Jurkat, Clone E6-1 (cell line): Measurements from ENCODE around the gene L3MBTL4.
A peak's percentile ranks its signal among the peaks of the same experiment; 100 is the strongest.

Experiments
- DNase-seq: peaks from one replicate; pipeline ENCODE4 v3.0.0-alpha.2; 2011; ENCODE audit warnings: low read depth, low spot score
- H3K4me3 ChIP-seq: 2 replicates; pipeline ENCODE4 v1.5.1; 2011; ENCODE audit warnings: mild to moderate bottlenecking, low read length, control low read depth, moderate library complexity

The L3MBTL4 gene

GRCh38 chr18:6023551-6023950 lies 391.2 kb downstream of the L3MBTL4 start:
- H3K4me3 ChIP-seq, result no peak overlapping the region
- no peak for DNase-seq

GRCh38 chr18:6022845-6023244 lies 391.9 kb downstream of the L3MBTL4 start:
- H3K4me3 ChIP-seq, result no peak overlapping the region
- DNase-seq, result no peak

GRCh38 chr18:6022074-6022444 lies 392.7 kb downstream of the L3MBTL4 start:
- DNase-seq, result peak; percentile 5
- H3K4me3 ChIP-seq, result no peak overlapping the region

- no peak overlapping the region for H3K4me3 ChIP-seq
- DNase-seq, result no peak
Measured at GRCh38 chr18:6021306-6022073, 393.2 kb downstream of the L3MBTL4 start.

- DNase-seq, result no peak
- no peak overlapping the region for H3K4me3 ChIP-seq
Measured at GRCh38 chr18:6018671-6019070, 396.0 kb downstream of the L3MBTL4 start.

- H3K4me3 ChIP-seq, result no peak overlapping the region
- no peak for DNase-seq
Measured at GRCh38 chr18:6017171-6017570, 397.5 kb downstream of the L3MBTL4 start.

GRCh38 chr18:6015364-6015763 lies 399.3 kb downstream of the L3MBTL4 start:
- DNase-seq, result no peak
- no peak overlapping the region for H3K4me3 ChIP-seq

- H3K4me3 ChIP-seq, result no peak overlapping the region
- no peak for DNase-seq
Measured at GRCh38 chr18:6013171-6013810, 401.4 kb downstream of the L3MBTL4 start.

GRCh38 chr18:6010921-6011320 lies 403.8 kb downstream of the L3MBTL4 start:
- H3K4me3 ChIP-seq, result no peak overlapping the region
- no peak for DNase-seq

GRCh38 chr18:6010284-6010683 lies 404.4 kb downstream of the L3MBTL4 start:
- DNase-seq, result no peak
- H3K4me3 ChIP-seq, result no peak overlapping the region

- no peak overlapping the region for H3K4me3 ChIP-seq
- no peak for DNase-seq
Measured at GRCh38 chr18:6009756-6010155, 405.0 kb downstream of the L3MBTL4 start.

- no peak for DNase-seq
- no peak overlapping the region for H3K4me3 ChIP-seq
Measured at GRCh38 chr18:6004683-6005082, 410.0 kb downstream of the L3MBTL4 start.

GRCh38 chr18:6004119-6004518 lies 410.6 kb downstream of the L3MBTL4 start:
- no peak for DNase-seq
- H3K4me3 ChIP-seq, result no peak overlapping the region

GRCh38 chr18:6001867-6002266 lies 412.8 kb downstream of the L3MBTL4 start:
- no peak for DNase-seq
- H3K4me3 ChIP-seq, result no peak overlapping the region

- no peak for DNase-seq
- no peak overlapping the region for H3K4me3 ChIP-seq
Measured at GRCh38 chr18:5998907-5999306, 415.8 kb downstream of the L3MBTL4 start.

- DNase-seq, result no peak
- no peak overlapping the region for H3K4me3 ChIP-seq
Measured at GRCh38 chr18:5998166-5998881, 416.4 kb downstream of the L3MBTL4 start.

- H3K4me3 ChIP-seq, result no peak overlapping the region
- DNase-seq, result no peak
Measured at GRCh38 chr18:5997361-5997760, 417.4 kb downstream of the L3MBTL4 start.

GRCh38 chr18:5995626-5996025 lies 419.1 kb downstream of the L3MBTL4 start:
- no peak for DNase-seq
- no peak overlapping the region for H3K4me3 ChIP-seq

- DNase-seq, result no peak
Measured at GRCh38 chr18:5993938-5994337, 420.8 kb downstream of the L3MBTL4 start.

GRCh38 chr18:5992381-5992780 lies 422.3 kb downstream of the L3MBTL4 start:
- no peak overlapping the region for H3K4me3 ChIP-seq
- no peak for DNase-seq

More at GRCh38 chr18:5993938-5994337, 420.8 kb downstream of the L3MBTL4 start:
- H3K4me3 ChIP-seq, result no peak overlapping the region
